Subcutaneous adipose tissue (tissue), 4 donors: ENCODE data around the gene ITGAD. TPM values are rescaled to one million over a fixed set of nuclear protein-coding genes. Genes with fewer than 3 reads are reported as not detected.

ENCODE experiments used
- CTCF ChIP-seq: fragments of 450-650 bp; IDR thresholded peaks from one replicate; pipeline ENCODE4 v1.5.1; 2016; ENCODE audit warnings: low read depth, mild to moderate bottlenecking, control low read depth, antibody characterized with exemption, moderate library complexity
- total RNA-seq, 4 donors: library from RNA; depleted of rRNA; stranded (reverse); fragments of >200 nt; gene quantifications; one replicate each; pipeline ENCODE4 v1.1.0, GENCODE V29; 2016

ITGAD gene
- total RNA-seq, 4 donors from 2014 or later: 0.22 to 0.68 (median 0.65) TPM; not detected in 1

GRCh38 chr16:31452631-31453106, 59.5 kb downstream of the ITGAD start:
- no peak for TF ChIP-seq CTCF

GRCh38 chr16:31453255-31454204, 60.4 kb downstream of the ITGAD start:
- no peak for TF ChIP-seq CTCF

GRCh38 chr16:31455601-31456314, 62.6 kb downstream of the ITGAD start:
- TF ChIP-seq CTCF: no peak

- TF ChIP-seq CTCF: no peak
These were observed 63.8 kb downstream of the ITGAD start for GRCh38 chr16:31456988-31457360.

GRCh38 chr16:31458073-31458843, 65.1 kb downstream of the ITGAD start:
- TF ChIP-seq CTCF: no peak

- TF ChIP-seq CTCF: no peak
These were observed 65.9 kb downstream of the ITGAD start, which contains the start of gene ARMC5 for GRCh38 chr16:31458844-31459686. TSS of gene ARMC5 (plus strand) at chr16:31459501. CDS start at chr16:31459525, 24 bp downstream.
